Sigmoid colon (tissue), 4 donors: ENCODE results near the gene FNIP2.

Source experiments
- CTCF ChIP-seq, 4 experiments: fragments of 450-650 bp in 3 of 4; fragments of 200-600 bp in 1 of 4; IDR thresholded peaks; one replicate each; pipeline ENCODE4 v1.5.1; 2016 to 2019; ENCODE audit warnings: antibody characterized with exemption in 4 of 4, mild to moderate bottlenecking in 3 of 4, moderate library complexity in 2 of 4
- EP300 ChIP-seq, 4 donors: sonication (generic); formaldehyde crosslinking; IDR thresholded peaks; one replicate each; pipeline ENCODE4 v1.6.1; 2017; ENCODE audit warnings: antibody characterized with exemption in 4 of 4
- POLR2A ChIP-seq, 2 donors: fragments of 450-650 bp; IDR thresholded peaks; one replicate each; pipeline ENCODE4 v1.6.1; 2016; ENCODE audit warnings: antibody characterized with exemption in 2 of 2, mild to moderate bottlenecking in 2 of 2, moderate library complexity in 2 of 2
- POLR2AphosphoS5 ChIP-seq, 4 donors: sonication (generic); formaldehyde crosslinking; IDR thresholded peaks; one replicate each; pipeline ENCODE4 v1.6.1; 2017; ENCODE audit warnings: antibody characterized with exemption in 4 of 4

GRCh38 chr4:158833602-158834001 lies 64.8 kb downstream of the FNIP2 start:
- TF ChIP-seq POLR2AphosphoS5 (IDR thresholded peaks at IDR 0.05) (no peak), EP300 (IDR thresholded peaks at IDR 0.05) (no peak), CTCF (IDR thresholded peaks at IDR 0.05) (no peak), POLR2A (IDR thresholded peaks at IDR 0.05) (no peak)
